ENCODE measurements around the gene CALR3.

CALR3 gene

DNA sequence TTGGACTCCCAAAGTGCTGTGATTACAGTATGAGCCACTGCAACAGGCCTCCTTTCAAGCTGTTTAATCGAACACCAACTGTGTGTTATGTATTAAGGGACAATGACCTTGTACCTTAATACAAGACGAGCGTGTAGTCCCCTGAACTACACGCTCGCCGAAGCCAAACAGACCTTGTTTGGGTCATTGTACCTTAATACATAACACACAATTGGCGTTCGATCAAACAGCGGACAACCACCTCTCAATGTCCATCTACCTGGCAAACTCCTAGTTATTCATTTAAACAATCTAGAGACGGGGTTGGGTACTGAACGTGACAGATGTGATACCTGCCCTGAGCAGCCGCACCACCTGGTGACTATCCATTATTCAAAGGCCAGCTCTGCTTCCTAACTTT is 45.0 kb upstream of the CALR3 start:
- no peak for TF ChIP-seq CTCF (IDR thresholded peaks at IDR 0.05; ENCODE audit: low read depth, low read length)
- peak overlapping the region; percentile 96 for H3K4me3 ChIP-seq (ENCODE audit: low read depth, low read length)
- DNase-seq (ENCODE audit: low read depth, low spot score): no peak
- in situ Hi-C loops (cut with HindIII; ENCODE audit: low sequenced_read_pairs): no loop called here

DNA sequence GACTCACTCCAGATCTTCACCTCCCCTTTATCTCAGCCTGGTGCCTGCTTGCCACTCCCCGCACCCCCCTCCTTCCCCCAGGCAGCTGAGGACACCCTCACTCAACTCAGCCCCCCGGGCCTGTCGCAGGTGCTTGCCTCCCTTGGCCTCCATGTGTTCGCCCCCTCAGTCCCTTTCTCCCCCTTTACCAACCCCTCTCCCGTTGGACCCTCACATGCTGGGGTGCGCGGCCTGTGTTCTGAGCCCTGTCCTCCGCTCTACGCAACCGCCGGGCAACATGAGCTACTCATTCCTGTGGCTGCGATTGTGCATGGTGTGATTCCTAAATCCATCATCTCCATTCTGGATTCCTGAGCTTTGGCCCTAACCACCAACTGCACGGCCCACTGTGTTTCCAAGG is 41.1 kb upstream of the CALR3 start:
- TF ChIP-seq CTCF (IDR thresholded peaks at IDR 0.05; ENCODE audit: low read depth, low read length): no peak
- no peak for DNase-seq (ENCODE audit: low read depth, low spot score)
- no peak overlapping the region for H3K4me3 ChIP-seq (ENCODE audit: low read depth, low read length)
- in situ Hi-C loops (cut with HindIII; ENCODE audit: low sequenced_read_pairs): no loop called here

GRCh38 chr19:16536130-16536529 is 40.2 kb upstream of the CALR3 start:
- DNase-seq (ENCODE audit: low read depth, low spot score): no peak
- in situ Hi-C loops (cut with HindIII; ENCODE audit: low sequenced_read_pairs): no loop called here
- TF ChIP-seq CTCF (IDR thresholded peaks at IDR 0.05; ENCODE audit: low read depth, low read length): no peak
- H3K4me3 ChIP-seq (ENCODE audit: low read depth, low read length): no peak overlapping the region

GRCh38 chr19:16535381-16535780 is 39.4 kb upstream of the CALR3 start:
- TF ChIP-seq CTCF (IDR thresholded peaks at IDR 0.05; ENCODE audit: low read depth, low read length): no peak
- no peak overlapping the region for H3K4me3 ChIP-seq (ENCODE audit: low read depth, low read length)
- DNase-seq (ENCODE audit: low read depth, low spot score): no peak
- in situ Hi-C loops (cut with HindIII; ENCODE audit: low sequenced_read_pairs): no loop called here

DNA sequence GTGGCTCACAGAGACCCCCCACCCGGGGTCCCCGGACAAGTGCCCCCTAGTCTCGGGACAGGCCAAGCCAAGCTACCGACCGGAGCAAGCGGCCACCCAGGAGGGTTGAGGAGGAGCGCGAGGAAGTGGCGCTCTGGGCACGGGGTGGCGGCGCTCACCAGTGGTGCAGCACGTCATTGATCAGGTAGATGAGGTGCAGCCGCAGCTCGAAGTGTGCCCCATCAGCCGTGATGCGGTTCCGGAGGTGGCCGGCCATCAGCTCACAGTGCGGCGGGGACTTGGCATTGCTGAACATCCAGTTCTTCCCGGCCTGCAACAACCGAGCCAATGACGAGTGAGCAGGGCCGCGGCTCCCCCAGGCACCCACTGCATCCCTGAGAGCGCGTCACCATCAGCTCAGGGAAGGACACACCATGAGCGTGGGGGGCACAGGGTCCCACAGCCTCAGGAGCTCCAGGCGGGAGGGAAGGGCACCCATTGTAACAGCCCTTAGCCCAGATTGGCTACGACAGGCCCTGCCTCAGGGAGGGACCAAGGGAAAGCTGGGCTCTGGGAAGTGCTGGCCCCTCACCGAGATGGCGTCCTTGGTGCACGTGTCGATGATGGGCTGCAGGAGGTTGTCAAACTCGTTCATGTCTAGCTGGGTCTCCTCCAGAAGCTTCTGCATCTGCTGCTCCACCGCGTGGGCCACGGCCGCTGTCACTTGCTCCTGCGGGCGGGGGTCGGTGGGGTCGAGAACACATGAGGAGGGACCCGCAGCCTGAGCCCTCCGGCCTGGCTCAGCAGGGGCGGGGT is 36.7 kb upstream of the CALR3 start:
- no peak for DNase-seq (ENCODE audit: low read depth, low spot score)
- TF ChIP-seq CTCF (IDR thresholded peaks at IDR 0.05; ENCODE audit: low read depth, low read length): no peak
- in situ Hi-C loops (cut with HindIII; ENCODE audit: low sequenced_read_pairs): no loop called here
- no peak overlapping the region for H3K4me3 ChIP-seq (ENCODE audit: low read depth, low read length)

- no peak for DNase-seq (ENCODE audit: low read depth, low spot score)
- no peak overlapping the region for H3K4me3 ChIP-seq (ENCODE audit: low read depth, low read length)
- TF ChIP-seq CTCF (IDR thresholded peaks at IDR 0.05; ENCODE audit: low read depth, low read length): no peak
- in situ Hi-C loops (cut with HindIII; ENCODE audit: low sequenced_read_pairs): no loop called here
Measured at GRCh38 chr19:16531380-16531669, 35.4 kb upstream of the CALR3 start.

All from astrocyte of the spinal cord (primary cell).